ENCODE results near the gene HDAC1. TPM values are rescaled to one million over a fixed set of nuclear protein-coding genes. Genes with fewer than 3 reads are reported as not detected.

HDAC1 gene
- total RNA-seq, 4 donors from 2014 or later = 28.6 to 35.0 (median 31.1) TPM

DNA sequence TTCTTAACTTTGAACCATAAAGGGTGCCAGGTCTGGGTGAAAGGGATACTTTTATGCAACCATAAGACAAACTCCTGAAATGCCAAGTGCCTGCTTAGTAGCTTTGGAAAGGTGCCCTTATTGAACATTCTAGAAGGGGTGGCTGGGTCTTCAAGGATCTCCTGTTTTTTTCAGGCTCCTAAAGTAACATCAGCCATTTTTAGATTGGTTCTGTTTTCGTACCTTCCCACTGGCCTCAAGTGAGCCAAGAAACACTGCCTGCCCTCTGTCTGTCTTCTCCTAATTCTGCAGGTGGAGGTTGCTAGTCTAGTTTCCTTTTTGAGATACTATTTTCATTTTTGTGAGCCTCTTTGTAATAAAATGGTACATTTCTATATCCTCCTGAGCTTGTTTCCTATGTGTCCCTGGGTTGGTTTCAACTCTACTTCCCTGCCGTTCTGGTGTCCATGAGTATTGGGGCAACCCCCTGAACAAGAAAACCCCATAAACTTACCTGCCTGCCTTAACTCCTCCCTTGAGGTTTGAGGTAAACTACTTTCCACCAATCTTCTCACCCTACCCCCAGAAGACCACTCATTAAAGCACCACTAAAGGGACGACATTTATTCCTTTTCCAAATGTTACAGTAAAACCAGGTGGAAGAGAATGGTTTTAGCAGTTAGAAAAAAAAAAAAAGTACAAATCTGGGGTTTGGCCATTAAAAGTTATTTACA, 41.5 kb downstream of the HDAC1 start:
- TF ChIP-seq, protein P1, sequence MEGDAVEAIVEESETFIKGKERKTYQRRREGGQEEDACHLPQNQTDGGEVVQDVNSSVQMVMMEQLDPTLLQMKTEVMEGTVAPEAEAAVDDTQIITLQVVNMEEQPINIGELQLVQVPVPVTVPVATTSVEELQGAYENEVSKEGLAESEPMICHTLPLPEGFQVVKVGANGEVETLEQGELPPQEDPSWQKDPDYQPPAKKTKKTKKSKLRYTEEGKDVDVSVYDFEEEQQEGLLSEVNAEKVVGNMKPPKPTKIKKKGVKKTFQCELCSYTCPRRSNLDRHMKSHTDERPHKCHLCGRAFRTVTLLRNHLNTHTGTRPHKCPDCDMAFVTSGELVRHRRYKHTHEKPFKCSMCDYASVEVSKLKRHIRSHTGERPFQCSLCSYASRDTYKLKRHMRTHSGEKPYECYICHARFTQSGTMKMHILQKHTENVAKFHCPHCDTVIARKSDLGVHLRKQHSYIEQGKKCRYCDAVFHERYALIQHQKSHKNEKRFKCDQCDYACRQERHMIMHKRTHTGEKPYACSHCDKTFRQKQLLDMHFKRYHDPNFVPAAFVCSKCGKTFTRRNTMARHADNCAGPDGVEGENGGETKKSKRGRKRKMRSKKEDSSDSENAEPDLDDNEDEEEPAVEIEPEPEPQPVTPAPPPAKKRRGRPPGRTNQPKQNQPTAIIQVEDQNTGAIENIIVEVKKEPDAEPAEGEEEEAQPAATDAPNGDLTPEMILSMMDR (IDR thresholded peaks at IDR 0.05; ENCODE audit: low read depth) = no peak

DNA sequence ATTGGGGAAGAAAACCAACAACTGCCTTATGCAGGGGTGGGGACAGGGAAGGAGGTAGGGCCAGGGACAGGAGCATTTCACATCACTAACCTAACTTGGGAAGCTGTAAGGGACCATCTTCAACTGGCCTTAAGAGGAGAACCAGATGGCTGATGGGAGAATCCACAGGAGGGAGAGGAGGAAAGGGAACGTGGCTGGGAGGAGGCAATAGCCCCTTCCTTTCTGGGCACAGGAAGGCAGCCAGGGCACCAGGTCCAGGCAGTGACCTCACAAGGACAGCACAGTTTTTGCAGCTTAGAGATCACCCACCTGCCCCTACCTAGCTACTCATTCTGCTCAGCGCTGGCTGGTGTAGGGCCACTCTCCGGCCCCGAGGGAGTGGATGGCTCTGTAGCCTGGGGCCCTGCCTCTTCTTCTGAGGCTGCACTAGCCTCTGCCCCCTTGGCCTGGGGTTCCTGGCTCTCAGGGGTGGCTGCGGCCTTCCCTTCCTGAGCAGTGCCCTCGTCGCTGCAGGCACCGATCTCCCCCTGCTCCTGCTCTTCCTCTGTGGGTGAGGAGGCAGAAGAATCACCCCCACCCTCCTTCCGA, 42.5 kb downstream of the HDAC1 start:
- TF ChIP-seq, protein P1 (IDR thresholded peaks at IDR 0.05; ENCODE audit: low read depth) = no peak

- TF ChIP-seq, protein P1 (IDR thresholded peaks at IDR 0.05; ENCODE audit: low read depth) = no peak
These were observed 43.1 kb downstream of the HDAC1 start for GRCh38 chr1:32334864-32335534.

GRCh38 chr1:32335535-32335789, 43.6 kb downstream of the HDAC1 start:
- TF ChIP-seq, protein P1 (IDR thresholded peaks at IDR 0.05; ENCODE audit: low read depth) = no peak

GRCh38 chr1:32335790-32336590, 44.1 kb downstream of the HDAC1 start, which contains the start of gene MARCKSL1:
Gene MARCKSL1, minus strand, starts transcription at chr1:32336233. Its CDS starts 200 bp downstream, at chr1:32336033.
- TF ChIP-seq, protein P1 (IDR thresholded peaks at IDR 0.05; ENCODE audit: low read depth) = no peak

- TF ChIP-seq, protein P1 (IDR thresholded peaks at IDR 0.05; ENCODE audit: low read depth) = no peak
These were observed 44.7 kb downstream of the HDAC1 start for GRCh38 chr1:32336591-32336932.
